Measurements from ENCODE around the gene P2RX6. TPM values are rescaled to one million over a fixed set of nuclear protein-coding genes. Genes with fewer than 3 reads are reported as not detected.

The P2RX6 gene
- total and polyA plus RNA-seq, 7 experiments from 2014 or later = 0.15 to 1.7 (median 0.65) TPM; not detected in 1

DNA sequence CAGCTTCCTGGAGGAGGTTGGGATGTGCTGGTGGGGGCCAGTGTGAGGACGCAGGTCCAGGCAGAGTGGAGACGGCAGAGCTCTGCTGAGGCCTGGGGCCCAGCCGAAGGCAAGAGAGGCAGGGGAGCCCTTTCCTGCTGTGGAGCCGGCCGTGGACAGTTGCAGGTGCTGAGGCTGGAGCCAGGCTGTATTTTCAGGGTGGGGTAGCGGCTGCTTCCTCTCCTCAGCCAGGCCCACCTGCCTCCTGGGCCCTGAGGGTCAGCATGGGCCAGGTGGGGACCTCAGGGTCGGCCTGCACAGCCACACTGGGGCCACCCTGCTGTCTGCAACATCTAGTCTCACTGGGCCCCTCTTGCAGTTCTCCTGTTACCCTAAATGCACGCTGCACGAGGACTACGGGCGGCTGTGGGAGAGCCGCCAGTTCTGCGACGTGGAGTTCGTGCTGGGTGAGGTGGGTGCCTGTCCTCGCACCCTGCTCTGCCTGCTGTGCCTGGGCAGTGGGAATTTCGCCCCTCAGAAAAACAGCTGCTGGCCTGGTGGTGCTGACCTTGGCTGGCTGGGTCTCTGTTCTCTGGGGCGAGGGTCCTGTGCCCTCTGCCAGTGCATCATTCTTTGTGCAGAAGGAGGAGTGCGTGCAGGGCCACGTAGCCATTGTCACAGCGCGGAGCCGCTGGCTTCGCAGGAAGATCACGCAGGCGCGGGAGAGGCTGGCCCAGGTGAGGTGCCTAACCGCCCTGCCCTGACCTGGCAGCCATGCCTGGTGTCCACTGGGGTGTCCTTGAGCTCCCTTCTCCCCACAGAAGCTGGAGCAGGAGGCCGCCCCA, 21.4 kb upstream of the P2RX6 start:
- H3K27ac Mint-ChIP-seq = no peak overlapping the region
- CTCF ChIA-PET = no interaction called here
- no peaks in the 10 kb centered on the region for H3K27me3 Mint-ChIP-seq
- POLR2A ChIA-PET = interaction anchor here (1.5 kb wide), 1 partner anchor 8 kb away, joined by 4 read pairs; no protein-coding TSS in a partner anchor
- no peak for ATAC-seq
- Histone ChIP-seq H3K4me1 (ENCODE audit: control insufficient read depth in 2 of 2, insufficient read depth in 2 of 2, low read length in 2 of 2) (peaks cover 0 to 5% of the 10 kb centered on the region in 2 donors), H3K9me3 (ENCODE audit: control insufficient read depth in 2 of 3, low read length in 3 of 3) (no peaks in the 10 kb centered on the region), H3K4me3 (ENCODE audit: low read length) (no peak overlapping the region), H3K36me3 (ENCODE audit: control insufficient read depth in 2 of 3, insufficient read depth in 3 of 3, low read length in 3 of 3) (peaks cover 0 to 80% (median 7%) of the 10 kb centered on the region in 3 experiments), H3K27ac (ENCODE audit: low read depth, low read length) (no peak overlapping the region), H3K27me3 (ENCODE audit: control insufficient read depth in 2 of 2, insufficient read depth in 2 of 2, low read length in 2 of 2) (no peaks in the 10 kb centered on the region)
- no peaks in the 10 kb centered on the region for H3K36me3 Mint-ChIP-seq
- DNase-seq = no peak
- no peaks in the 10 kb centered on the region for H3K9me3 Mint-ChIP-seq
- no peak overlapping the region for H3K4me3 Mint-ChIP-seq
- intact Hi-C loops (cut with micrococcal nuclease) = no loop called here
- peaks cover 0 to 13% (median 8%) of the 10 kb centered on the region in 7 donors for H3K4me1 Mint-ChIP-seq

DNA sequence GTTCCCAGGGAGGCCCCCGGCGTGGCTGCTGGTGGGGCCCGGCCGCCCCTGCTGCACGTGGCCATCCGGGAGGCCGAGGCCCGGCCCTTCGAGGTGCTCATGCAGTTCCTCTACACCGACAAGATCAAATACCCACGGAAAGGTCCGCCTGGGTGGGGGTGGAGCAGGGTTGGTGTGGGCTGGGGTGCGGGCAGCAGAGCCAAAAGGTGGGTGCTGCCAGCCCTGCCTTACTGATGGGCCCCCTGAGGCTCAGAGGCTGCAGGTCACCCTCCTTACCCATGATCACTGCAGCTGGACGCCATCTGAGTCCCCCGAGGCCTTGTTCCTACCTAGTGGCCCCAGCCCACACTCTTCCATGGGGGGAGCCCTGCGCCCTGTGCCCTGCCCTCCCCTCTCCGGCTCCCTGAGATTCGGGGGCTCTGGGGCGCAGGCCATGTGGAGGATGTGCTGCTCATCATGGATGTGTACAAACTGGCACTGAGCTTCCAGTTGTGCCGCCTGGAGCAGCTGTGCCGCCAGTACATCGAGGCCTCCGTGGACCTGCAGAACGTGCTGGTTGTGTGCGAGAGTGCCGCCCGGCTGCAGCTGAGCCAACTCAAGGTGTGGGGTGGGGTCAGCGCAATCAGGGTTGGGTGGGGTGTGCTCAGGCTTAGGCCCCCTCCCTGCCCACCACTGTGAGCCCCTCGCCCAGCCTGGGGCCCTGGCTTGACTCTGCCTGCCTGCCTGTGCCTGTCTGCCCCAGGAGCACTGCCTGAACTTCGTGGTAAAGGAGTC, 20.6 kb upstream of the P2RX6 start:
- ATAC-seq (no peak), DNase-seq (no peak)
- no peaks in the 10 kb centered on the region for H3K27me3 Mint-ChIP-seq
- H3K4me3 Mint-ChIP-seq = no peak overlapping the region
- peak overlapping the region in 1 of 9 donors; percentile 23 for H3K27ac Mint-ChIP-seq
- ChIA-PET CTCF (no interaction called here), POLR2A (interaction anchor here (1.5 kb wide), 1 partner anchor 9 kb away, joined by 4 read pairs; no protein-coding TSS in a partner anchor)
- Histone ChIP-seq H3K27ac (ENCODE audit: low read depth, low read length) (no peak overlapping the region), H3K27me3 (ENCODE audit: control insufficient read depth in 2 of 2, insufficient read depth in 2 of 2, low read length in 2 of 2) (no peaks in the 10 kb centered on the region), H3K9me3 (ENCODE audit: control insufficient read depth in 2 of 3, low read length in 3 of 3) (no peaks in the 10 kb centered on the region), H3K4me1 (ENCODE audit: control insufficient read depth in 2 of 2, insufficient read depth in 2 of 2, low read length in 2 of 2) (peaks cover 0 to 5% of the 10 kb centered on the region in 2 donors), H3K36me3 (ENCODE audit: control insufficient read depth in 2 of 3, insufficient read depth in 3 of 3, low read length in 3 of 3) (peaks cover 0 to 85% (median 7%) of the 10 kb centered on the region in 3 experiments), H3K4me3 (ENCODE audit: low read length) (no peak overlapping the region)
- H3K9me3 Mint-ChIP-seq = no peaks in the 10 kb centered on the region
- H3K36me3 Mint-ChIP-seq = no peaks in the 10 kb centered on the region
- intact Hi-C loops (cut with micrococcal nuclease) = no loop called here
- peaks cover 0 to 14% (median 10%) of the 10 kb centered on the region in 7 donors for H3K4me1 Mint-ChIP-seq

DNA sequence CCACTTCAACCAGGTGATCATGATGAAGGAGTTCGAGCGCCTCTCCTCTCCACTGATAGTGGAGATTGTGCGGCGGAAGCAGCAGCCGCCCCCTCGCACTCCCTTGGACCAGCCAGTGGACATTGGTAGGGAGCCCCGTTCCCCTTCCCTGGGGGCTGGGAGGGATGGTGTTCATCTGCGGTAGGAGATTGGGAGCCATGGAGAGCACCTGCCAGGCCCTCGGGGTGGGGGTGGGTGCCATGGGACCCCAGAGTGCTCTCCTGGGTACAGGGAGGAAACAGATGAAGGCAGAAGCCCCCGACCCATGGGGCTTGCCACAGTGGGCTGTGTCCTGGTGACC, 20.1 kb upstream of the P2RX6 start:
- Histone ChIP-seq H3K4me1 (ENCODE audit: control insufficient read depth in 2 of 2, insufficient read depth in 2 of 2, low read length in 2 of 2) (peaks cover 0 to 4% of the 10 kb centered on the region in 2 donors), H3K27ac (ENCODE audit: low read depth, low read length) (no peak overlapping the region), H3K9me3 (ENCODE audit: control insufficient read depth in 2 of 3, low read length in 3 of 3) (no peaks in the 10 kb centered on the region), H3K27me3 (ENCODE audit: control insufficient read depth in 2 of 2, insufficient read depth in 2 of 2, low read length in 2 of 2) (no peaks in the 10 kb centered on the region), H3K4me3 (ENCODE audit: low read length) (no peak overlapping the region), H3K36me3 (ENCODE audit: control insufficient read depth in 2 of 3, insufficient read depth in 3 of 3, low read length in 3 of 3) (peaks cover 0 to 90% (median 9%) of the 10 kb centered on the region in 3 experiments)
- H3K27me3 Mint-ChIP-seq = no peaks in the 10 kb centered on the region
- H3K4me3 Mint-ChIP-seq = no peak overlapping the region
- ATAC-seq = no peak
- POLR2A ChIA-PET = interaction anchor here (1.5 kb wide), 1 partner anchor 9 kb away, joined by 4 read pairs; no protein-coding TSS in a partner anchor
- no peaks in the 10 kb centered on the region for H3K9me3 Mint-ChIP-seq
- peaks cover under 1 to 11% (median 9%) of the 10 kb centered on the region in 7 donors for H3K4me1 Mint-ChIP-seq
- H3K27ac Mint-ChIP-seq = peak overlapping the region in 1 of 9 donors; percentile 23
- CTCF ChIA-PET = no interaction called here
- intact Hi-C loops (cut with micrococcal nuclease) = no loop called here
- no peak for DNase-seq
- no peaks in the 10 kb centered on the region for H3K36me3 Mint-ChIP-seq

DNA sequence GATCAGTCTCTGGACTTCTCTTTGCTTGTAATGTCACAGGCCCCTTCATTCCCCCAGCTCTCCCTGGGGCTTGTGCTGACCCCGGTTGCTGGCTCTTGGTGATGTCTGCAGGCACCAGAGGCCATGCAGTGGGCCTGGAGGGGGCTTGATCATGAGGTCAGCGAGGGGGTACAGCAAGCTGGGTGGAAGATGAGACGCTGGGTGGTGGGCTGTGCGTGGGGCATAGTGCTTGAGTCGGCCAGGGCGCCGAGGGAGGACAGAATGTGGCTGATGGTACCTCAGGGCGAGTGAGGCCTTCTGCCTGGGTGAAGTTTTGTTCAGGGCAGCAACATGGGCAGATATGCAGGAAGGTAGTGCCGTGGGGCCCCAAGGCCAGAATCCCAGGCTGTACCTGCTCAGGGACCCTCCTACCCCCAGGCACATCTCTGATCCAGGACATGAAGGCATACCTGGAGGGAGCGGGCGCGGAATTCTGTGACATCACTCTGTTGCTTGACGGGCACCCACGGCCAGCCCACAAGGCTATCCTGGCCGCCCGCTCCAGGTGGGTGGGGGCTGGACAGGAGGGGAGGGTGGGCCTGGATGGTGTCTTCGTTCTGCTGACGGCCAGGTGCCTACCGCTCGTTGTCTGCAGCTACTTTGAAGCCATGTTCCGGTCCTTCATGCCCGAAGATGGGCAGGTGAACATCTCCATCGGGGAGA, 19.5 kb upstream of the P2RX6 start:
- Mint-ChIP-seq H3K4me3 (no peak overlapping the region), H3K4me1 (peaks cover 5 to 15% (median 10%) of the 10 kb centered on the region in 7 donors), H3K27me3 (no peaks in the 10 kb centered on the region), H3K27ac (peak overlapping the region in 3 of 9 donors; percentile 33 to 75 (median 70)), H3K9me3 (no peaks in the 10 kb centered on the region), H3K36me3 (no peaks in the 10 kb centered on the region)
- H3K27me3 ChIP-seq (ENCODE audit: control insufficient read depth in 2 of 2, insufficient read depth in 2 of 2, low read length in 2 of 2) = no peaks in the 10 kb centered on the region
- H3K27ac ChIP-seq (ENCODE audit: low read depth, low read length) = no peak overlapping the region
- no peaks in the 10 kb centered on the region for H3K9me3 ChIP-seq (ENCODE audit: control insufficient read depth in 2 of 3, low read length in 3 of 3)
- peaks cover 0 to 96% (median 10%) of the 10 kb centered on the region in 3 experiments for H3K36me3 ChIP-seq (ENCODE audit: control insufficient read depth in 2 of 3, insufficient read depth in 3 of 3, low read length in 3 of 3)
- H3K4me3 ChIP-seq (ENCODE audit: low read length) = no peak overlapping the region
- ATAC-seq = no peak
- POLR2A ChIA-PET = no interaction called here
- intact Hi-C loops (cut with micrococcal nuclease) = no loop called here
- CTCF ChIA-PET = no interaction called here
- H3K4me1 ChIP-seq (ENCODE audit: control insufficient read depth in 2 of 2, insufficient read depth in 2 of 2, low read length in 2 of 2) = peaks cover 4 to 10% of the 10 kb centered on the region in 2 donors
- DNase-seq = no peak

- Histone ChIP-seq H3K27ac (ENCODE audit: low read depth, low read length) (no peak overlapping the region), H3K9me3 (ENCODE audit: control insufficient read depth in 2 of 3, low read length in 3 of 3) (no peaks in the 10 kb centered on the region), H3K36me3 (ENCODE audit: control insufficient read depth in 2 of 3, insufficient read depth in 3 of 3, low read length in 3 of 3) (peaks cover 0 to 94% (median 10%) of the 10 kb centered on the region in 3 experiments), H3K4me1 (ENCODE audit: control insufficient read depth in 2 of 2, insufficient read depth in 2 of 2, low read length in 2 of 2) (peaks cover 9 to 14% of the 10 kb centered on the region in 2 donors), H3K27me3 (ENCODE audit: control insufficient read depth in 2 of 2, insufficient read depth in 2 of 2, low read length in 2 of 2) (no peaks in the 10 kb centered on the region), H3K4me3 (ENCODE audit: low read length) (no peak overlapping the region)
- Mint-ChIP-seq H3K27ac (peak overlapping the region in 4 of 9 donors; percentile 22 to 70 (median 53)), H3K27me3 (no peaks in the 10 kb centered on the region), H3K9me3 (no peaks in the 10 kb centered on the region), H3K36me3 (no peaks in the 10 kb centered on the region), H3K4me1 (peaks cover 5 to 19% (median 11%) of the 10 kb centered on the region in 7 donors), H3K4me3 (no peak overlapping the region)
- ChIA-PET POLR2A (no interaction called here), CTCF (no interaction called here)
- DNase-seq = no peak
- no peak for ATAC-seq
- intact Hi-C loops (cut with micrococcal nuclease) = no loop called here
Observed at GRCh38 chr22:20996031-20996410, 18.9 kb upstream of the P2RX6 start.
